ENCODE results near the gene CNOT10. TPM values are rescaled to one million over a fixed set of nuclear protein-coding genes. Genes with fewer than 3 reads are reported as not detected.
A peak's percentile ranks its signal among the peaks of the same experiment; 100 is the strongest.
"Not testable (repeated sequence)": the region's sequence is repeated elsewhere in the genome, so short reads cannot be mapped to it uniquely, and the experiment has no call there.

The CNOT10 gene
- total RNA-seq, 1 donor from 2014 or later = 28.7 TPM

DNA sequence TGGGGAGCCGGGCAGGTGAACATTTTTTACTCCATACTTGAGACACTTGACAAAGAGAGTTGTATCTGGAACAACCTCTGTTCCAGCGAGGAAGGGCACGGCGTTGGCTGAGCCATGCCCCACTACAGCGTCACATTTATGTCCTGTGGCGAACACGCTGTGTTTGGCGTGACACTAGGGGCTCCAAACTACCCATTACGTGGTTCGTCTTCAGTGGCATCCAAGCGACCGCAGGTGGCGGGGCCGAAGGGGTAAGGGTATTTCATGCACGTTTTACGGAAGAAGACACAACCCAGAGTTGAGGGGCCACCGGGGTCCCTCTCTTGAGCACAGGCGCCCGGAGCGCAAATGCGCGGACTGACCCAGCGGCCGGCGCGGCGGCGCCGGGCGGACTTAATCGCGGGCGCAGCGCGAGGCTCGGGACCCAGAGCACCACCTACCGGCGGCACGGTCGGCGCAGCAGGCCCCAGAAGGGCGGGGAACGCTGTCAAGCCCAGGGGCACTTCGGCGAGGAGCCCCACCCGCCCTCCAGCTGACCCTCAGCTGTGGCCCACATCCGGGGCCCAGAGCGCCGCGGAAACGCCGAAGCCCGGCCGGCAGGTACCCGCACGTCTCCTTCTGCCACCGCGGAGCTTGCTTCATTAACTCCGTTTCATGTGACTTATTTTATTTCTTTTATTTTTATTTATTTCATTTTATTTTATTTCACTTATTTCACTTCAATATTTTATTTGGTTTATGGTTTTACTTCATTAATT is 96.4 kb downstream of the CNOT10 start:
- DNase-seq (ENCODE audit: extremely low spot score in 2 of 2) = no peak
- no peaks in the 10 kb centered on the region for H3K36me3 ChIP-seq
- peak overlapping the region; percentile 47 for H3K4me3 ChIP-seq
- H3K4me1 ChIP-seq = peaks cover 5% of the 10 kb centered on the region
- no peak overlapping the region for H3K27ac ChIP-seq
- H3K9me3 ChIP-seq = no peaks in the 10 kb centered on the region
- H3K27me3 ChIP-seq = no peaks in the 10 kb centered on the region
- intact Hi-C loops (cut with DNase I) = no loop called here
- TF ChIP-seq POLR2A (IDR thresholded peaks at IDR 0.05) (no peak), POLR2AphosphoS5 (IDR thresholded peaks at IDR 0.05; ENCODE audit: insufficient read depth in 1 of 2, low read depth in 1 of 2) (no peak)
- TF ChIP-seq, protein P1, sequence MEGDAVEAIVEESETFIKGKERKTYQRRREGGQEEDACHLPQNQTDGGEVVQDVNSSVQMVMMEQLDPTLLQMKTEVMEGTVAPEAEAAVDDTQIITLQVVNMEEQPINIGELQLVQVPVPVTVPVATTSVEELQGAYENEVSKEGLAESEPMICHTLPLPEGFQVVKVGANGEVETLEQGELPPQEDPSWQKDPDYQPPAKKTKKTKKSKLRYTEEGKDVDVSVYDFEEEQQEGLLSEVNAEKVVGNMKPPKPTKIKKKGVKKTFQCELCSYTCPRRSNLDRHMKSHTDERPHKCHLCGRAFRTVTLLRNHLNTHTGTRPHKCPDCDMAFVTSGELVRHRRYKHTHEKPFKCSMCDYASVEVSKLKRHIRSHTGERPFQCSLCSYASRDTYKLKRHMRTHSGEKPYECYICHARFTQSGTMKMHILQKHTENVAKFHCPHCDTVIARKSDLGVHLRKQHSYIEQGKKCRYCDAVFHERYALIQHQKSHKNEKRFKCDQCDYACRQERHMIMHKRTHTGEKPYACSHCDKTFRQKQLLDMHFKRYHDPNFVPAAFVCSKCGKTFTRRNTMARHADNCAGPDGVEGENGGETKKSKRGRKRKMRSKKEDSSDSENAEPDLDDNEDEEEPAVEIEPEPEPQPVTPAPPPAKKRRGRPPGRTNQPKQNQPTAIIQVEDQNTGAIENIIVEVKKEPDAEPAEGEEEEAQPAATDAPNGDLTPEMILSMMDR (IDR thresholded peaks at IDR 0.05) = peak in 2 of 3 experiments; percentile 54 to 86

DNA sequence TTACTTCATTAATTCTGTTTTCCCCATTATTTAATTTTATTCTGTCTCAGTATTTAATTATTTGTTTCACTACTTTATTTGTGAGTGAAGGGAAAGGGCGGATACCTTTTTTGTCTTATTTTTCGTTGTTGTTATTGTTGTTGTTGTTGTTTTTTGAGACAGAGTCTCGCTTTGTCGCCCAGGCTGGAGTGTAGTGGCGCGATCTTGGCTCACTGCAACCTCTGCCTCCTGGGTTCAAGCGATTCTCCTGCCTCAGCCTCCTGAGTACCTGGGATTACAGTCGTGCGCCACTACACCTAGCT is 96.9 kb downstream of the CNOT10 start:
- DNase-seq (ENCODE audit: extremely low spot score in 2 of 2); H3K9me3 ChIP-seq; intact Hi-C loops (cut with DNase I); H3K27me3 ChIP-seq; H3K4me1 ChIP-seq; H3K36me3 ChIP-seq; H3K27ac ChIP-seq: not testable (repeated sequence)
- peak overlapping the region in 1 of 2 donors; percentile 47 for H3K4me3 ChIP-seq

- Histone ChIP-seq H3K4me3 (no peak overlapping the region), H3K27me3 (no peaks in the 10 kb centered on the region), H3K36me3 (no peaks in the 10 kb centered on the region), H3K9me3 (no peaks in the 10 kb centered on the region), H3K4me1 (peaks cover 5% of the 10 kb centered on the region), H3K27ac (no peak overlapping the region)
- intact Hi-C loops (cut with DNase I) = no loop called here
- no peak for TF ChIP-seq POLR2AphosphoS5 (IDR thresholded peaks at IDR 0.05; ENCODE audit: insufficient read depth in 1 of 2, low read depth in 1 of 2)
- TF ChIP-seq, protein P1 (IDR thresholded peaks at IDR 0.05) = no peak
- TF ChIP-seq POLR2A (IDR thresholded peaks at IDR 0.05) = no peak
- DNase-seq (ENCODE audit: extremely low spot score in 2 of 2) = no peak
These were observed 97.4 kb downstream of the CNOT10 start for GRCh38 chr3:32782407-32782806.

- TF ChIP-seq, protein P1 (IDR thresholded peaks at IDR 0.05) = no peak
- TF ChIP-seq POLR2AphosphoS5 (IDR thresholded peaks at IDR 0.05; ENCODE audit: insufficient read depth in 1 of 2, low read depth in 1 of 2) (no peak), POLR2A (IDR thresholded peaks at IDR 0.05) (no peak)
- no peaks in the 10 kb centered on the region for H3K36me3 ChIP-seq
- no peak for DNase-seq (ENCODE audit: extremely low spot score in 2 of 2)
- H3K9me3 ChIP-seq = no peaks in the 10 kb centered on the region
- no peaks in the 10 kb centered on the region for H3K4me1 ChIP-seq
- H3K27me3 ChIP-seq = no peaks in the 10 kb centered on the region
- H3K27ac ChIP-seq = no peak overlapping the region
- intact Hi-C loops (cut with DNase I) = no loop called here
- H3K4me3 ChIP-seq = no peak overlapping the region
These were observed 106.8 kb downstream of the CNOT10 start for GRCh38 chr3:32791833-32792232.

DNA sequence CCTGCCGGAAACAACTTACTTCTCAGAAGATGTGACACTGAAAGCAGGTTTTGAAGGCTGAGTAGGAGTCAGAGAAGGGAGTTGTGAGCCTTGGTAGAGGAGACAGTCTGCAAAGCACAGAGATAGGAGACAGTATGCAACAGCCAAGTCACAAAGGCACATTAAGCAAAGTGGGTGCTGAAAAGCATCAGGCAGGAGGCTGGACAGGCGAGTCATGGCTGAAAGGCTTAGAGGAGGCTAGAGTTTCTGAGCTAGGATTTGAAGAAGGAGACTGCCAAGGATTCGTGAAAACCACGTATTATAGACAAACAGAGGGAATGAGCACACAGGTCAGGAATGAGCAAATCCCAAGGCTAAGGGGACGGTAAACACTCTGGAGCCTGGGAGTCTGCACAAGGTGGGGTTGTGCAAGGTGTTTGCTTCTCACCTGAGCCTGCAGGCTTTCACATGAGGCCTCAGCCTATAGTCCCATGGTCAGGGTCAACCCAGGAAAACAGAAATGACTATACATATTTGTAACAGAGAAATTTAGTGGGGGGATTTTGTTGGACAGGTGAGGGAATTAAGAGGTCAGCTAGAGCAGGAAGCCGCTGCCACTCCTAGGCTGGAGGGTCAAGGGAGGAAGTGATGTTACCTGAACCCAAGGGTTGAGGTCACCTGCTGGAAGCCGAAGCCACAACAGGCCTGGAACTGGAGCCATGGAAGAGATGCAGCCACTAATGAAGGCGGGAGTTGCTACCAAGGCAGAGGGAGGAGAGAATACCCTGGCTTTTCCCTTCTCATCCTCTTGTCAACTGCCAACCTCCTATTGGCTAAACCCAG is 109.7 kb downstream of the CNOT10 start:
- H3K4me3 ChIP-seq = no peak overlapping the region
- no peaks in the 10 kb centered on the region for H3K9me3 ChIP-seq
- H3K27ac ChIP-seq = no peak overlapping the region
- intact Hi-C loops (cut with DNase I) = no loop called here
- H3K36me3 ChIP-seq = no peaks in the 10 kb centered on the region
- H3K27me3 ChIP-seq = no peaks in the 10 kb centered on the region
- TF ChIP-seq POLR2AphosphoS5 (IDR thresholded peaks at IDR 0.05; ENCODE audit: insufficient read depth in 1 of 2, low read depth in 1 of 2) (no peak), POLR2A (IDR thresholded peaks at IDR 0.05) (no peak)
- TF ChIP-seq, protein P1 (IDR thresholded peaks at IDR 0.05) = no peak
- no peak for DNase-seq (ENCODE audit: extremely low spot score in 2 of 2)
- no peaks in the 10 kb centered on the region for H3K4me1 ChIP-seq

DNA sequence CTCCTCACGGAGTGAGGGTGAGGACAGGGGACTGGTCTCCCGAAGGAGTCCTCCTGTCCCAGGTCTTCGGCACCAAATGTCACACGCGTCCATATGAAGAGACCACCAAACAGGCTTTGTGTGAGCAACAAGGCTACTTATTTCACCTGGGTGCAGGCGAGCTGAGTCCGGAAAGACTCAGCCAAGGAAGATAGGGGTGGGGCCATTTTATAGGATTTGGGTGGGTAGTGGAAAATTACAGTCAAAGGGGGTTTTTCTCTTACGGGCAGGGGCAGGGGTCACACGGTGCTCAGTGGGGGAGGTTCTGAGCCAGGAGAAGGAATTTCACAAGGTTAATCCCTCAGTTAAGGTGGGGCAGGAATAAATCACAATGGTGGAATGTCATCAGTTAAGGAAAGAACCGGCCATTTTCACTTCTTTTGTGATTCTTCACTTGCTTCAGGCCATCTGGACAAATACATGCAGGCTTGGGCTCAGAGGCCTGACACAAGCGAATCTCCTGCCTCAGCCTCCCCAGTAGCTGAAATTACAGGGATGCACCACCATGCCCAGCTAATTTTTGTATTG is 111.5 kb downstream of the CNOT10 start:
- H3K4me1 ChIP-seq; H3K27me3 ChIP-seq; H3K27ac ChIP-seq; H3K4me3 ChIP-seq; H3K36me3 ChIP-seq; H3K9me3 ChIP-seq; intact Hi-C loops (cut with DNase I); DNase-seq (ENCODE audit: extremely low spot score in 2 of 2): not testable (repeated sequence)

Measured in vagina (tissue), 2 donors.